Measurements from ENCODE around the gene SIPA1L3.

The SIPA1L3 gene

GRCh38 chr19:38003438-38004185 is 96.6 kb downstream of the SIPA1L3 start:
- DNase-seq = peak; percentile 41

- no peak for DNase-seq
These were observed 97.1 kb downstream of the SIPA1L3 start for GRCh38 chr19:38004186-38004520.

DNA sequence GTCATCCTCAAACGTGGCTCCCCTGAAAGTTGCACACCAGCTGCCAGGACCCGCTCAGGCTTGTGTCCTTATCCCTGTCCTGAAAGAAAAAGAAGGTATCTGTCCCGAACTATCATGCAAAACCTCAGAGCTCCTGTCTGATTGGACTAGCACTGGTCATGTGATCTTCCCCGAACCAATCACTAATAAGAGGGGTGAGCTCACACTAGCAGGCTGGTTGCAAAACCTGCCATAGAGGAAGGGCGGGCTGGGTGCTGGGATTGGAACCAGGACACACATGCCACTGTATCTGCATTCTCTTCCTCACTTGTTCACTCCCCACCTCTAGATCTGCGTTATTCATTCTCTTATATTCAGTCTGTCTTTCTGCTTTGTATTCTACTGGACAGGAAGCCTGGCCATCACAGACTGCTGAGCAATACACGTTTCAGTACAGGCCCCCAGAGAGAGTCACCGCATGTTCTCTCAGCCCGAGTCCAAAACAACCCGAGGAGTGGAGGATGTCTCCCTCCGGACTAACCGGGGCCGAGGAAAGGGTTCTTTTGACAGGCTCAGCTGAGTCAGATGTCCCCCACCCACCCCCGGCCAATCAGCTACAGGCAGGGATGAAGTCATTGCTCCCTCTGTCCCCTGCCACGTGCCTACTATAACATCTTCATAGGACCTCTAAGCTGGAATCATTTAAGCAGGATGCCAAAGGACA is 97.7 kb downstream of the SIPA1L3 start:
- peak; percentile 62 for DNase-seq

GRCh38 chr19:38005224-38005614 is 98.2 kb downstream of the SIPA1L3 start:
- no peak for DNase-seq

DNA sequence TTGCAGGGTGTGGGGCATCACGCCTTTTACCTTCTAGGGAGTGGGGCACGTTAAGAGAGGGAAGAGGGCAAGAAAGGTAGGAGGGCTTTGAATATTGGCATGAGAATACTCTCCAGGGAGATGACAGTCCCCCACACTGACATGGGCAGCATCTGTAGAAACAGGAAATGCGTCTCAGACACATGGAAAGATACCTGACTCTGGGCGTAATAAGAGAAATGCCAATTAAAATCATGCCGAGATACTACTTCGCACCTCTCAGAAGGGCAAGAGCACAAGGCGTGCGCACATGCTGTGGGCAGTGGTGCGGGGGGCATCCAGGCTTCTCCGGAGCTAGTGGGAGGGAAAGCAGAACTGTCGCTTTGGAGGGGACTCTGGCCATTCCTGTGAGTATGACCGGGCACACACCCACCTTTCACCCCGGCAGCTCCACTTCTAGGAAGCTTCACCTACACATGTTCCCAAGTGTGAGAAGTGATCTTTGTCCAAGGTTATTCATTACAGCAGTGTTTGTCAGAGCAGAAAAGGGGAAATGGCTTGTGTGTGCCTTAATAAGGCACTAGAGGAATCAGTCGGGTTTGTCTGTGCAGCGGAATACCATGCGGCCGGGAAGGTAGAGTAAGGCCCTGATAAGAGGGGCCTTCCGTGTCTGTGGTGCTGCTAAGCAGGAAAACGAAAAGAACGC is 99.5 kb downstream of the SIPA1L3 start:
- DNase-seq = no peak

DNA sequence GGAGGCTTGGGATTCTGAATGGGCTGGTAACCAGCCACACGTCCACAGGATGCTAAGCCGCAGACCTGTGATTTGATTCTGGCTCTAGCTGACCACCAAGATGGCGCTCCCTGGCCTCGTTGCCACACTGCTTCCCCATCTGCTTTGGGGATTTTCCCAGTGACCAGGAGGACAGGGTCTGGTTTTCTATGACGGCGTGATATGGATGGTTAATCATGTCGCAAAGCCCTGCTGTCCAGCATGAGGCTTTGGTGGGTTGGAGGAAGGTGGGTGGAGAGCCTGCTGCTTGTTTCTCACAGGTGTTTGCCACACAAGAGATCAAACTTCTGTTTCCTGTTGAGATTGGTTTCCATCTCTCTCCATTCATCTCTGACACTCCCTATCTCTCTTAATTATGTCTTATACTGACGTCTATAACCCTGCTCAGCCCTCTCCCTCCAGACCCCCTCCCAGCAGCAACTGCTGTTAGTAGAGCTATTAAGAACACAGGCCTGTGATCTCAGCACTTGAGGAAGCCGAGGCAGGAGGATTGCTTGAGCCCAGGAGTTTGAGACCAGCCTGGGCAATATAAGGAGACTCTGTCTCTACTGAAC is 102.7 kb downstream of the SIPA1L3 start:
- DNase-seq = no peak

GRCh38 chr19:38011426-38011825 is 104.4 kb downstream of the SIPA1L3 start:
- no peak for DNase-seq

GRCh38 chr19:38012290-38012689 is 105.3 kb downstream of the SIPA1L3 start:
- DNase-seq = no peak

GRCh38 chr19:38012944-38013343 is 105.9 kb downstream of the SIPA1L3 start:
- no peak for DNase-seq

GRCh38 chr19:38013913-38014580 is 107.0 kb downstream of the SIPA1L3 start:
- DNase-seq = no peak

- no peak for DNase-seq
These were observed 108.2 kb downstream of the SIPA1L3 start for GRCh38 chr19:38015216-38015615.

DNA sequence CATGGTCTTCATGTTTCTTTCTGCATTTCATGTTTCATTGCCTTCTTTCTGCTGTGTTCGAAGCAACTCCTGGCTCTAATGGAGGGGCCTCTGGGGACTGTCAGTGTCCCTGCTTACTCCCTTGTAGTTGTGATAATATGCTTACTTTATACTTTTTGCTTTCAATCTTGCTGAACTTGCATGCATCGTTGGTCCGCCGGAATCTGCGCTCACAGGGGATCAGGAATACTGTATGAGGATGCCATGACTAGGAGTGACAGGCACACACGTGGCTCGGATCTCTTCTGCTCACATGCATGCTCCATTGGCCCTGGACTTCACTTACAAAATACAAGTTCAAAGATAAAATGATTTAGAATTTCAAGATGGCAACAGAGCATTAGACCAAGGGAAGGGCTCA is 108.8 kb downstream of the SIPA1L3 start:
- no peak for DNase-seq

DNA sequence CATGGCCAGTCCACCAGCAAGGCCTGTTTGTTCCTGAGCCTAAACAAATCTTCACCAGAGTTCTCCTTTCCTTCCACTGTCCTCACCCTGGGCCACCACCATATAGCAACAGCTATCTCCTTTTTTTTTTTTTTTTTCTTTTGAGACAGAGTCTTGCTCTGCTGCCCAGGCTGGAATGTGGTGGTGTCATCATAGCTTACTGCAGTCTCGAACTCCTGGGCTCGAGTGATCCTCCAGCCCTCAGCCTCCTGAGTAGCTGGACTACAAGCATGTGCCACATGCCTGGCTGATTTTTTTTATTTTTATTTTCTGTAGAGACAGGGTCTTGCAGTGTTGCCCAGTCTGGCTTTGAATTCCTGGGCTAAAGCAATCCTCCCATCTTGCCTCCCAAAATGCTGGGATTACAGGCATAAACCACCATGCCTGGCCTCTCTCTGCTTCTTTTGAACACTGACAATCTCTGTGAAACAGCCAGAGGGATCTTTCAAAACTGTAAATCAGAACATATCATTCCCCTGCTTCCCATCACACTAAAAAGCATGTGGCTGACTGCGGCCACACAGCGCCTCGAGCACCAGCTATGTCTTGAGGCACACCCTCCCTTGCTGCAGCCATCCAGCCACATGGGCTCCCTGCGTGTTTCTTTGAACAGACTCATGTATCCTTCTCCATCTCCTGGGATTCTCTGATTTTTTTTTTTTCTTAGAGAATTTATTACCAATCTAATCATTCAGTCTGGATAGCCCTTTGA is 110.6 kb downstream of the SIPA1L3 start:
- DNase-seq = no peak

DNA sequence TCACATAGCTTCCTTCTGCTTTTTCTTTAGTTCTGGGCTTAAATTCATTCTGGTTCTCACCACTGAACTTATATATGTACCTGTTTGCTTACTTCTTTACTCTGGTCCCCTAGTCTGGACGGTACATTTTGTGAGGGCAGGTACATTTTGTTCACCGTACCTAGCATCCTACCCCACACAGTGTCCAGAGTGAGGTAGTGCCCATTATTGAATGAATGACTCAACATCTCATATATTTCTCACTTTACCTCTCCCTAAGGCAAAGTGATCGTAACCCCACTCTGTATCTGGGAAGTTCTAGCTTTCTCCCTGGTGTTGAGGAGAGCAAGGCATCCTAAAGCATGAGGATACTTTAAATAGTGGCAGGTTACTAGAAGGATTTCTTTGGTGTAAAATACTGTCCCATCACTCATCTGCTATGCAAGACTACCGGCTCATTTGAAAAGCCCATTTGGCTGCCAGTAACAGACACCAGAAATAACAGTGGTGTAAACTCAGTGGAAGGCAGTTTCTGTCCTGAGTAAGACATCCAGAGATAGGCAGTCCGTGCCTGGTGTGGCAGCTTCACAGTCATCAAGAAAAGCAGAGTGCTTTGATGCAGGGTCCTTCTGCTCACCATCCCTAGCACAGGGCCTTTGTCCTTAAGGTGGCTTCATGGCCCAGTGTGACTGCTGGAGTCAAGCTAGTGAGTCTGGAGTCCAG is 111.8 kb downstream of the SIPA1L3 start:
- no peak for DNase-seq

- no peak for DNase-seq
These were observed 112.4 kb downstream of the SIPA1L3 start for GRCh38 chr19:38019396-38019724.

GRCh38 chr19:38020311-38020710 is 113.3 kb downstream of the SIPA1L3 start:
- peak; percentile 46 for DNase-seq

GRCh38 chr19:38021352-38021751 is 114.3 kb downstream of the SIPA1L3 start:
- no peak for DNase-seq

GRCh38 chr19:38022791-38023670 is 116.0 kb downstream of the SIPA1L3 start:
- DNase-seq = no peak

DNA sequence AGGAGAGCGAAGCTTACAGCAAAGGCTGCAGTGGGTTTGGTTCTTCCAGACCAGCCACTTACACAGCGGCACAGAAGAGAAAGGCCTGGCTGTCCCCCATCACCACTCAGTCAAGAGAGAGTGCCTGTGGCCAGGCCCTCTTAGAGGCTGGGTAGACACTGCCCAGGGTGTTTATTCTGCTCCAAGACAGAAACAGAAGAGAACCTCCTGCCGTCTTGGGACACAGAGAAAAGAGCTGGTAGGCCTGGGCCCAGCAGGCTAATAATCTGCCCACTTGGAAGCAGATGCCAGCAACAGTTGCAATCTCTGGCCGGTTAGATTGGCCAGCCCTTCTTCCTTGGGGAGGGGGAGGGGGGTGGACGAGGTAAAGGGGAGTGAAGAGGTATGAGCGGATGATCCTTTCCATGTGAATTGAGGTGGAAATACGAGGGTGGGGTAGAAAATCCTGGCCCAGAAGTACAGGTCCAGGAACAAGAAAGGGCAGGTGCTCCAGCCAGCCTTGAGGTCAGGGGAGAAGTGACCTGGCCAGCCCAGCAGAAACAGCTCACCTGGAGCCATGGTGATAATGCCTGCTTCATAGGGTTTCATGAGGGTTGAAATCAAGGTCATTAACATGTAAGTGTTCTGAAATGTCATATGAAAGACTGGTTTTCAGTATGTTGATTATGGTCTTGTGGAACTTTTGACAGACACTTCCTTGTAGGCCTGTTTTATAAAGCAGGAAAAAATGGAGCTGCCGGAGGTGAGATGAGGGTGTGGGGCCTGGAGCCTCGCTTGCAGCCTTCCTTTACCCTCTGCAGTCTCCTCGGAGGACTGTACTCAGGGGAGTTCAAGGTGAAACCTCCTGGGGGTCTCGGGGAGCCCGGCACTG is 116.9 kb downstream of the SIPA1L3 start:
- DNase-seq = no peak

Measured in hematopoietic multipotent progenitor cell treated with erythropoietin and hydrocortisone succinate and interleukin-3 and kit ligand, for 8 days (in vitro differentiated cells).